ENCODE measurements around the gene AATF.

Gene AATF

GRCh38 chr17:37086948-37087347, 138.2 kb downstream of the AATF start:
- no peak for DNase-seq

GRCh38 chr17:37087683-37088082, 138.9 kb downstream of the AATF start:
- no peak for DNase-seq

- DNase-seq: no peak
Observed at GRCh38 chr17:37088459-37088858, 139.7 kb downstream of the AATF start.

GRCh38 chr17:37088913-37089312, 140.2 kb downstream of the AATF start:
- no peak for DNase-seq

GRCh38 chr17:37089956-37090355, 141.2 kb downstream of the AATF start:
- DNase-seq: peak in 1 of 2 donors; percentile 84

- DNase-seq: no peak
Observed at GRCh38 chr17:37090941-37091340, 142.2 kb downstream of the AATF start.

GRCh38 chr17:37092071-37092470, 143.3 kb downstream of the AATF start:
- no peak for DNase-seq

GRCh38 chr17:37092701-37093100, 143.9 kb downstream of the AATF start:
- no peak for DNase-seq

GRCh38 chr17:37094391-37094790, 145.6 kb downstream of the AATF start:
- DNase-seq: no peak

GRCh38 chr17:37096071-37096470, 147.3 kb downstream of the AATF start:
- DNase-seq: no peak

- no peak for DNase-seq
Observed at GRCh38 chr17:37097154-37097553, 148.4 kb downstream of the AATF start.

GRCh38 chr17:37098152-37098551, 149.4 kb downstream of the AATF start:
- no peak for DNase-seq

GRCh38 chr17:37098910-37099664, 150.3 kb downstream of the AATF start:
- no peak for DNase-seq

- DNase-seq: no peak
Observed at GRCh38 chr17:37100231-37100630, 151.5 kb downstream of the AATF start.

GRCh38 chr17:37101306-37101705, 152.6 kb downstream of the AATF start:
- DNase-seq: no peak

- no peak for DNase-seq
Observed at GRCh38 chr17:37103231-37103630, 154.5 kb downstream of the AATF start.

GRCh38 chr17:37106049-37106448, 157.3 kb downstream of the AATF start:
- no peak for DNase-seq

Data from bone marrow (tissue), 2 donors.